Pulmonary artery endothelial cell (primary cell): ENCODE results near the gene CACNA1A. TPM values are rescaled to one million over a fixed set of nuclear protein-coding genes. Genes with fewer than 3 reads are reported as not detected.
"Not testable (repeated sequence)": the region's sequence is repeated elsewhere in the genome, so short reads cannot be mapped to it uniquely, and the experiment has no call there.

Source experiments
- DNase-seq: peaks from one replicate; pipeline ENCODE4 v3.0.0-alpha.2; 2011; ENCODE audit warnings: low read depth, low spot score
- total RNA-seq: library from RNA; depleted of rRNA; stranded (reverse); fragments of >200 nt; gene quantifications from 2 replicates; pipeline ENCODE4 v1.2.3, GENCODE V29; 2014

The CACNA1A gene
- total RNA-seq, 1 donor from 2014 or later: 0.07 TPM

DNA sequence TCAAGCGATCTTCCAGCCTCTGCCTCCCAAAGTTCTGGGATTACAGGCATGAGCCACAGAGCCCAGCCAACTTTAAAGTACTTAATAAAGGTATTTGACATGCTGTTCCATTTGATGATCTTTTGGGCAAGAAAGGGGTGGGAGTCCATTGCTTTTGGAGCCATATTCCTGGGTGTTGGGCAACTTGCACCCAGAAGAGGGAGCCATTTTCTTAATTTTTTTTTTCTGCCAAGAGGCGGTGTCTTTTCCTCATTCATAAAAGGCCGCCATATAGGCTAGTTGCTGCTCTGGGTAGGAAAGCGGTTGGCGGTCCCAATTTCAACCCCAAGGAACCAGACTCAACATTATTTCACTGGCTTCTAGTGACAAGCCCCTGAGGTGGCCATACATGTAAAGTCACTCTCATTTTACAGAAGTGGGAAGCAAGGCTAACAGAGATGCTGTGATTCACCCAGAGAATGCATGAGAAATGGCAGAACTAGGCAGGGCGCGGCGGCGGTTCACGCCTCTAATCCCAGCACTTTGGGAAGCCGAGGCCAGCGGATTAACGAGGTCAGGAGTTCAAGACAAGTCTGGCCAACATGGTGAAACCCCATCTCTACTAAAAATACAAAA is 139.6 kb downstream of the CACNA1A start:
- no peak for DNase-seq

- no peak for DNase-seq
Observed at GRCh38 chr19:13363954-13364353, 142.3 kb downstream of the CACNA1A start.

DNA sequence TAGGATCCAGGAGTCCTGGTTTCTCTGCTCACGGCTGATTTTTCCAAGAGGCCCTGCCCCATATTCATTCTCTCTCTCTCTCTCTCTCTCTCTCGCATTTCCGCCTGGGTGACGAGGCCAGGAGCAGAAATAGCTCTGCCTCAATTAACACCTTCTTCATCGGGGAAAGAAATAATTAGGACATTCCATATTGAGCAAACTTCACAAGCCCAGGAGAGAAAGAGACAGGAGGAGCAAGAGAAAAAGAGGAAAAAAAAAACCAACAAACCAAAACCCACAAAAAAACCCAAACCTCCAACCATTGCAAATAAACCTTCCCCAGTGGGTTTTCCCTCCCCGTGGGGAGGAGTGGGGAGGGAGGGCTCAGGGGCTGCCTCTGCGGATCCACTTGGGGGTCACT is 143.0 kb downstream of the CACNA1A start:
- no peak for DNase-seq

DNA sequence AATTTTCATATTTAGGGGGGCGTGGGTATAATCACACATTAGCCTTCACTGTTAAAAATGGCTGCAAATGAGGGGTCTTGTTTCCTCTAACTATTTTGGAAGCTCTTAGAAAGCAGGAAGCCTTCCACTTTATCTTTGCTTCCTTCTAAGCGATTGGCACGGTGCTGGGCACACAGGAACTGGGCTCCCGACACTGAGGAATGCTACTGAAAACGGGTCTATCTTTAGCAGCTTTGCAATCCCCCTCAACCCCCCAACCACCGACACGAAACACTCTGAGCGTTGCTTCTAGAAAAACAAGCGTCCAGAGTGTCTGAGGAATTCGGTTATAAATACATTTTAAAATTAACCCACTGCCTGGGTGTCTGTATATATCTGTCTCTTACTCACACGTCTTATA is 143.6 kb downstream of the CACNA1A start:
- DNase-seq: no peak

- DNase-seq: not testable (repeated sequence)
Observed at GRCh38 chr19:13361726-13362125, 144.6 kb downstream of the CACNA1A start.

GRCh38 chr19:13356686-13357280 is 149.5 kb downstream of the CACNA1A start:
- DNase-seq: no peak

DNA sequence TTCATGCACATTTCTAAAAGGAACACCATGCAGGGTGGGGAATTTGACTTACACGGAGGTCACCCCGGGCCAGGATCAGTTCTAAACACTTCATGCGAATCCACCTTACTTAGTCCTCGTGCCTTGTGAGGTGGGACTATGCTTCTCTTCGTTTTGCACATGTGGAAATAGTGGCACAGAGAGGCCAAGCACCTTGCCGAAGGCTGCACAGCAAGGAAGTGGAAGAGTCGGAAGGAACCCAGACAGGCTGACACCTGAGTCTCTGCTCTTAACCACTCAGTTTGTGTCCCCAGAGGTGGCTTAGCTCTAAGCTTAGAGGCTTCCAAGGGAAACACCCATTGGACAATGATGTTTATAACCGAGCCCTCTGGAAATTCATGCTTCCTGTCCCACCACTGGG is 150.1 kb downstream of the CACNA1A start:
- DNase-seq: no peak

GRCh38 chr19:13355356-13355755 is 150.9 kb downstream of the CACNA1A start:
- no peak for DNase-seq

GRCh38 chr19:13353625-13354024 is 152.7 kb downstream of the CACNA1A start:
- DNase-seq: no peak

- no peak for DNase-seq
Observed at GRCh38 chr19:13350759-13351158, 155.5 kb downstream of the CACNA1A start.

DNA sequence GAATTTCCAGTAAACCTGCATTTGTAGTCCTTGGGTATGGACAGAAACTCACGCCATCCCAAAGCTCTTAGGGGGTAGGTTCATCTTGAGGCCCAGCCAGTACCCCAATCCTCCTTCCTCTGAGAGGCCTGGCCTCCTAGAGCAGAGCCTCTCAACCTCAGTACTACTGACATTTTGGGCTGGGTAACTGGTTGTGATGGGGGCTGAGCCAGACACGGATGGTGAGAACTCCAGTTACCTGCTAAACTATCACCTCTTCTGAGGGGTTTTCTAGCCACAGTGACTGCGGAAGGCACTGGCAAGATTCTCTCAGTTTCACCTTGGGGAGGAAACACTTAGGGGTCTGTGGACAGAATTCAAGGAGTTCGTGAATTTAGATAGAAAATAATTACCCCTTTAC is 156.2 kb downstream of the CACNA1A start:
- DNase-seq: no peak

DNA sequence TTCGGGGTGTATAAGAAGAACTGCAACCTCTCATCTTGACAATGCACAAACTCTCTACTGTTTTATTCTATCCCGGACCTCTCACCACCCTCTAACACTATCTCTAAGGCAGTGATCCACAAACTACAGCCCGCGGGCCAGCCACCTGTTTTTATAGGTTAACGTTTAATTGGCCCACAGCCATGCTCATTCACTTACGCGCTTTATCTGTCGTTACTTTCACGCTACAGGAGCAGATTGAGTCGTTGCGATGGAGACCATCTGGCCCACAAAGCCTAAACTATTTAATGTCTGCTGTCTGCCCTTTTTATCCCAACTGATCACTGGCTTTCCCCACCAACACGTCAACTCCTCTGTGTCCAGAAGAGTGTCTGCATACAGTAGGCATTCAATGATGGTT is 158.9 kb downstream of the CACNA1A start:
- DNase-seq: no peak

GRCh38 chr19:13343514-13343913 is 162.8 kb downstream of the CACNA1A start:
- no peak for DNase-seq

- DNase-seq: no peak
Observed at GRCh38 chr19:13342672-13343071, 163.6 kb downstream of the CACNA1A start.

DNA sequence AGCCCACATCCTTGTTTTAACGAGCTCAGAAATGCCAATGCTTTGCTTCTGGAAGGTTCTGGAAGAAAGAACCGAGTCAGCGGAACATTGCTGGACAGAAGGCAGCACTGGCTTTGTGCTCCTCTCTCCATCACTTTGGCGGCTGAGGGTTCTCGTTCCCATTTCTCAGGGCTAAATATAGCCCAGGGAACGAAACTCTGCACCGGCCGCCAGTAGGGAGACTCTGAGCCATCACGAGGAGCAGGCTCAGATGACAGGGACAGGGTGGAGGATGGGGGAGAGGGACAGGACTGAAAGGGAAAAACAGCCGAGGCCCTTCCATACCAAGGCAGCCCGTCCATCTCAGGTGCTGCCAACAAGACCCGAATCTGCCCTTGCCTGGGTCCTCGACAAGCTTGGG is 166.4 kb downstream of the CACNA1A start:
- DNase-seq: no peak

DNA sequence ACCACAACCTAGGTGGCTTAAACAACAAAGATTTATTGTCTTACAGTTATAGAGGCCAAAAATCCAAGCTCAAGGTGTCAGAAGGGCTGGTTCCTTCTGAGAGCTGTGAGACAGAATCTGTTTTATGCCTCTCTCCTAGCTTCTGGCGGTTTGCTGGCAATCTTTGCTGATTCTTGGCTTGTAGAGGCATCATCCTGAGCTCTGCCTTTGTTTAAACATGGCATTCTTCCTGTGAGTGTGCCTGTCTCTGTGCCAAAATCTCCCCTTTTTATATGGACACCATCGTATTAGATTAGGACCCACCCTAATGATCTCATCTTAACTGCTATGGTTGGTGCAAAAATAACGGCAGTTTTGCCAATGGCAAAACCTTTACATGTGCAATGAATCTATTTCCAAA is 169.1 kb downstream of the CACNA1A start:
- DNase-seq: no peak

DNA sequence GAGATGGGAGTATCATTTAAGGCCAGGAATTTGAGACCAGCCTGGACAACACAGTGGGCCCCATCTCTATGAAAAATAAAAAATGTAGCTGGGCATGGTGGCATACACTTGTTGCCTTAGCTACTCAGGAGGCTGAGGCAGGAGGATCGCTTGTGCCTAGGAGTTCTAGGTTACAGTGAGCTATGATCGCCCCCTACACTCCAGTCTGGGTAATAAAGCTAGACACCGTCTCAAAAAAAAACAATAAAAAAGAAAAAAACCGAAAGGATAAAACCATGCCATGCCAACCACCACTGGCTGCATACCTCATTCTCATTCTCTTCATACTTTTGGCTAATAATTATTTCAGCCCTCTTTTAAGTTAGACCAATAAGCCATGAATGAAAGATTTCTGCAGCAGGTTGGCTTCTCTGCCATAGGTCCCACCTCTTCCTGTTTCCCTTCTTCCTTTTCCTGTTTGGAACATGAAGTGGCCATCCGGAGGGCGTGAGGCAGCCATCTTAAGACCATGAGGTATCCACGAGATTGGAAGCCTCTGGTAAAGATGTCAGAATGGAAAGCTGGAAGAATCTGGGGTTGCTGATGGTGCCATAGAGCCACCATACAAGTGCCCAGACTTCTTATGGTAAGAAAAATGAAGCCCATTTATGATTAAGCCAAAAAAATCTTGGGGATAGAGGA is 171.3 kb downstream of the CACNA1A start:
- no peak for DNase-seq

- DNase-seq: no peak
Observed at GRCh38 chr19:13330285-13330684, 176.0 kb downstream of the CACNA1A start.

GRCh38 chr19:13329766-13330165 is 176.5 kb downstream of the CACNA1A start:
- DNase-seq: no peak

GRCh38 chr19:13328241-13328640 is 178.0 kb downstream of the CACNA1A start:
- DNase-seq: no peak

GRCh38 chr19:13319526-13319925 is 186.8 kb downstream of the CACNA1A start:
- no peak for DNase-seq

GRCh38 chr19:13318190-13318589 is 188.1 kb downstream of the CACNA1A start:
- DNase-seq: no peak

GRCh38 chr19:13315495-13315894 is 190.8 kb downstream of the CACNA1A start:
- DNase-seq: no peak
